OCI-LY7 (cell line): Measurements from ENCODE around the gene STAT2. TPM values are rescaled to one million over a fixed set of nuclear protein-coding genes. Genes with fewer than 3 reads are reported as not detected.

Experiments
- BruUV-seq: library from RNA; stranded (reverse); fragments of 400-500 nt; replicated peaks from 2 replicates; lab custom pipeline; 2021; lab: Mats Ljungman, UMichigan
- CTCF ChIA-PET: fragments of 300-600 bp; sonication (Branson Sonifier 250); formaldehyde crosslinking; loops from one replicate; lab custom pipeline; 2022; ENCODE audit warnings: antibody characterized with exemption; ENCODE audit not compliant: unreplicated experiment; lab: Charles Lee
- POLR2A ChIA-PET: fragments of 300-600 bp; sonication (Branson Sonifier 250); formaldehyde crosslinking; loops from one replicate; lab custom pipeline; 2022; ENCODE audit warnings: antibody characterized with exemption; lab: Charles Lee
- DNase-seq: peaks from one replicate; pipeline ENCODE4 v3.0.0-alpha.2; 2015; ENCODE audit warnings: low spot score
- H2AFZ ChIP-seq: fragments of 200-600 bp; sonication (generic), shearing (Covaris generic); 2 replicates; pipeline ENCODE4 v1.6.1; 2014; ENCODE audit warnings: mild to moderate bottlenecking, antibody characterized with exemption, low read length, moderate library complexity
- H3K27ac ChIP-seq: fragments of 200-600 bp; sonication (generic); 2 replicates; pipeline ENCODE4 v1.5.1; 2014; ENCODE audit warnings: mixed run types, low read depth, mild to moderate bottlenecking, moderate library complexity, low read length, inconsistent platforms; ENCODE audit not compliant: poor library complexity, severe bottlenecking
- H3K36me3 ChIP-seq: fragments of 200-600 bp; sonication (generic); 2 replicates; pipeline ENCODE4 v1.6.1; 2014; ENCODE audit warnings: mild to moderate bottlenecking, antibody characterized with exemption, low read length, moderate library complexity, mixed read lengths; ENCODE audit not compliant: insufficient read depth
- H3K4me1 ChIP-seq: fragments of 200-600 bp; sonication (generic); 2 replicates; pipeline ENCODE4 v1.5.1; 2014; ENCODE audit warnings: mild to moderate bottlenecking, low read length; ENCODE audit not compliant: insufficient read depth, poor library complexity, severe bottlenecking
- H3K4me2 ChIP-seq: fragments of 200-600 bp; sonication (generic); 2 replicates; pipeline ENCODE4 v1.6.1; 2014; ENCODE audit warnings: mild to moderate bottlenecking, low read length
- H3K4me3 ChIP-seq: fragments of 200-600 bp; sonication (generic); 2 replicates; pipeline ENCODE4 v1.5.1; 2014; ENCODE audit warnings: mild to moderate bottlenecking, low read depth, low read length; ENCODE audit not compliant: poor library complexity, severe bottlenecking
- H3K79me2 ChIP-seq: fragments of 200-600 bp; sonication (generic); 2 replicates; pipeline ENCODE4 v1.6.1; 2016; ENCODE audit warnings: low read depth, mild to moderate bottlenecking, low read length, moderate library complexity, mixed read lengths; ENCODE audit not compliant: insufficient read depth
- H3K9me2 ChIP-seq: fragments of 200-600 bp; sonication (generic); 2 replicates; pipeline ENCODE4 v1.6.1; 2016; ENCODE audit warnings: mild to moderate bottlenecking, low read length, mixed read lengths; ENCODE audit not compliant: insufficient read depth
- H3K9me3 ChIP-seq: fragments of 200-600 bp; sonication (generic); 2 replicates; pipeline ENCODE4 v1.6.1; 2014; ENCODE audit warnings: mild to moderate bottlenecking, mixed run types, low read length, mixed read lengths
- H4K20me1 ChIP-seq: fragments of 200-600 bp; sonication (generic); 2 replicates; pipeline ENCODE4 v1.6.1; 2014; ENCODE audit warnings: mild to moderate bottlenecking, antibody characterized with exemption, low read length, moderate library complexity, mixed read lengths; ENCODE audit not compliant: insufficient read depth
- EZH2phosphoT487 ChIP-seq: fragments of 200-600 bp; sonication (generic); IDR thresholded peaks from 2 replicates; pipeline ENCODE4 v1.6.1; 2018; ENCODE audit warnings: low read depth, borderline replicate concordance, mild to moderate bottlenecking, mixed run types, antibody characterized with exemption, low read length, moderate library complexity, mixed read lengths
- intact Hi-C: fragments of 100-400 bp; cut with micrococcal nuclease; formaldehyde crosslinking; loops from one replicate; pipeline ENCODE4 v1.10.0; 2022; ENCODE audit not compliant: unreplicated experiment
- total RNA-seq, 2 experiments: library from RNA; depleted of rRNA in 1 of 2; stranded (reverse); fragments of >200 nt in 1 of 2; shearing (Covaris generic) in 1 of 2; gene quantifications; 2 replicates each; pipeline ENCODE4 v1.2.3, GENCODE V29; 2014 to 2022
- TF ChIP-seq, protein P1 (sequence below): fragments of 200-600 bp; sonication (generic); conservative IDR thresholded peaks from 2 replicates; pipeline ENCODE4 v1.5.1; 2014; ENCODE audit warnings: mild to moderate bottlenecking, antibody characterized with exemption, low read length, moderate library complexity, mixed read lengths

STAT2 gene
- total RNA-seq, 2 experiments from 2014 or later = 75.3 to 126 TPM

DNA sequence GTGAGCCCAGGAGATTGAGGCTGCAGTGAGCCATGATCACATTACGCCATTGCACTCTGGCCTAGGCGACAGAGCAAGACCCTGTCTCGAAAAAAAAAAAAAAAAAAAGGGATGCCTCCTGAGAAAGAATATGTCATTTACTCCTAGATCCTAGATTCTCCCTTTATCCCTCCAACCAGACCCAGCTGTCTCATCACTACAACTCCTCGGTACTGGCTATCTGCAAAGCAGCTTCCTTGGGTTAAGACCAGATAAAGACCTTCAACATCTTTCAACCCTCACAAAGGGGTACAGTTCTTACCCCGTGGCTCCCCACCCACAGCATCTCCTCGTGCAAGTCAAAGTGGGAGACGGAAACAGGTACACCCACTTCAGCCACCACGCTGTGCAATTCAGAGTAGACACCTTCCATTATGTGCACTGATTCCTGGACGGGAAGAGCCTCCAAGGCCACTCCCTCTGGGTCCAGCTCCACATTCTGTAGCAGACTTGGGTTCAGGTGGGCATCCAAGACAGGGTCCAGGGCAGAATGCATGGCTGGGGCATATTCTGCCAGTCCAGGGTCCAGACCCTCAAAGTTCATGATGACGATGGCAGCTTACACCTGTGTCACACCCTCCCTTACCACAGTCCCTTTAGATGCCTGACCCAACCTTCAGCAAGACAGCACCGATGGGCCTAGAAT lies 27.3 kb downstream of the STAT2 start:
- H3K4me2 ChIP-seq = peak overlapping the region; percentile 94
- intact Hi-C loops = loop anchor here (5.0 kb wide), 1 partner anchor 115 kb away; the partner anchor contains the start of gene TIMELESS

DNA sequence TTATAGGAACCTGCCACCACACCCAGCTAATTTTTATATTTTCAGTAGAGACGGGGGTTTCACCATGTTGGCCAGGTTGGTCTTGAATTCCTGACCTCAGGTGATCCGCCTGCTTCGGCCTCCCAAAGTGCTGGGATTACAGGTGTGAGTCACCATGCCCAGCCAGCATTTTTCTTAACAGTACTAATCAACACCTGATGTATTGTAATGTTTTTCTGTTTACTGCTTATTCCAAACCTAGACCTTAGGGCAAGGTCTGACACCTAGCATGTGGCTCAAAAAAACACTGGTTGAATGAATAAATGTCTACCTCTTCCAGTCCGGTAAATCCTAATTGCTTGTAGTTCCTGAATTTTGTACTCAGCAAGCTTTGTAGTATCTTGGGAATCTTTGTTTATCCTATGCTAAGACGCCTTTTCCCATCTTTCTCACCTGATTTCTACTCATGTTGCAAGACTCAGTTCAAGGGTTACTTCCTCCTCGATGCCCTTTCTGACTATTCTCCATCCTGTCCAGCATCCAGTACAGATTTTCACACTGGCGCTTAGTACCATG lies 28.9 kb downstream of the STAT2 start:
- no peak for TF ChIP-seq EZH2phosphoT487
- TF ChIP-seq, protein P1, sequence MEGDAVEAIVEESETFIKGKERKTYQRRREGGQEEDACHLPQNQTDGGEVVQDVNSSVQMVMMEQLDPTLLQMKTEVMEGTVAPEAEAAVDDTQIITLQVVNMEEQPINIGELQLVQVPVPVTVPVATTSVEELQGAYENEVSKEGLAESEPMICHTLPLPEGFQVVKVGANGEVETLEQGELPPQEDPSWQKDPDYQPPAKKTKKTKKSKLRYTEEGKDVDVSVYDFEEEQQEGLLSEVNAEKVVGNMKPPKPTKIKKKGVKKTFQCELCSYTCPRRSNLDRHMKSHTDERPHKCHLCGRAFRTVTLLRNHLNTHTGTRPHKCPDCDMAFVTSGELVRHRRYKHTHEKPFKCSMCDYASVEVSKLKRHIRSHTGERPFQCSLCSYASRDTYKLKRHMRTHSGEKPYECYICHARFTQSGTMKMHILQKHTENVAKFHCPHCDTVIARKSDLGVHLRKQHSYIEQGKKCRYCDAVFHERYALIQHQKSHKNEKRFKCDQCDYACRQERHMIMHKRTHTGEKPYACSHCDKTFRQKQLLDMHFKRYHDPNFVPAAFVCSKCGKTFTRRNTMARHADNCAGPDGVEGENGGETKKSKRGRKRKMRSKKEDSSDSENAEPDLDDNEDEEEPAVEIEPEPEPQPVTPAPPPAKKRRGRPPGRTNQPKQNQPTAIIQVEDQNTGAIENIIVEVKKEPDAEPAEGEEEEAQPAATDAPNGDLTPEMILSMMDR = no peak
- Histone ChIP-seq H3K36me3 (peaks cover 10% of the 10 kb centered on the region; the same call in 1 of the 2 replicates), H3K27ac (no peak overlapping the region), H3K4me3 (no peak overlapping the region), H3K4me2 (no peak overlapping the region), H4K20me1 (no peaks in the 10 kb centered on the region), H2AFZ (no peak overlapping the region), H3K4me1 (peaks cover 27% of the 10 kb centered on the region), H3K79me2 (peaks cover 21% of the 10 kb centered on the region; the same call in 1 of the 2 replicates), H3K9me2 (no peaks in the 10 kb centered on the region), H3K9me3 (no peaks in the 10 kb centered on the region)
- BruUV-seq = no TSS peak
- intact Hi-C loops = loop anchor here (5.0 kb wide), 1 partner anchor 116 kb away; the partner anchor contains the start of gene TIMELESS
- DNase-seq = no peak
- ChIA-PET POLR2A (interaction anchor here (1.7 to 9.4 kb wide), 2 partner anchors 15 to 28 kb away, joined by 3 to 70 read pairs; partner anchors contain the start of genes CNPY2 and STAT2), CTCF (no interaction called here)

More for the DNA sequence above, 27.3 kb downstream of the STAT2 start:
- H2AFZ ChIP-seq = peak overlapping the region; percentile 68; the same call in 1 of the 2 replicates
- H3K4me3 ChIP-seq = peak overlapping the region; percentile 95
- no TSS peak for BruUV-seq
- peaks cover 2% of the 10 kb centered on the region; the same call in 1 of the 2 replicates for H3K36me3 ChIP-seq
- TF ChIP-seq EZH2phosphoT487 = no peak
- TF ChIP-seq, protein P1 = no peak
- H3K9me2 ChIP-seq = no peaks in the 10 kb centered on the region
- peaks cover 21% of the 10 kb centered on the region; the same call in 1 of the 2 replicates for H3K79me2 ChIP-seq
- no peaks in the 10 kb centered on the region for H4K20me1 ChIP-seq
- H3K4me1 ChIP-seq = peaks cover 43% of the 10 kb centered on the region
- POLR2A ChIA-PET = interaction anchor here (0.7 to 9.4 kb wide), 8 partner anchors 16 to 128 kb away, joined by 3 to 70 read pairs (median 6); partner anchors contain the start of genes CNPY2, COQ10A, STAT2 and TIMELESS
- CTCF ChIA-PET = no interaction called here
- peak overlapping the region; percentile 94 for H3K27ac ChIP-seq
- no peak for DNase-seq
- no peaks in the 10 kb centered on the region for H3K9me3 ChIP-seq
